Left ventricle myocardium inferior (tissue), 1 donor: Measurements from ENCODE around the gene NDUFAF7. TPM values are rescaled to one million over a fixed set of nuclear protein-coding genes. Genes with fewer than 3 reads are reported as not detected.
"Not testable (repeated sequence)": the region's sequence is repeated elsewhere in the genome, so short reads cannot be mapped to it uniquely, and the experiment has no call there.

Experiments
- DNase-seq: peaks from one replicate; pipeline ENCODE4 v3.0.0-alpha.2; 2020
- H3K27ac ChIP-seq: fragments of 200-600 bp; replicated peaks from 2 replicates; pipeline ENCODE4 v1.8.0; 2021
- H3K27me3 ChIP-seq: fragments of 200-600 bp; 2 replicates; pipeline ENCODE4 v1.8.0; 2021; ENCODE audit warnings: low read depth
- H3K36me3 ChIP-seq: fragments of 200-600 bp; 2 replicates; pipeline ENCODE4 v1.8.0; 2021
- H3K4me1 ChIP-seq: fragments of 200-600 bp; 2 replicates; pipeline ENCODE4 v1.8.0; 2021
- H3K4me3 ChIP-seq: fragments of 200-600 bp; 2 replicates; pipeline ENCODE4 v1.8.0; 2021; ENCODE audit warnings: mild to moderate bottlenecking, moderate library complexity
- H3K9me3 ChIP-seq: fragments of 200-600 bp; replicated peaks from 2 replicates; pipeline ENCODE4 v1.8.0; 2021
- intact Hi-C: fragments of 100-400 bp; cut with micrococcal nuclease; formaldehyde crosslinking; loops from one replicate; pipeline ENCODE4 v1.11.0; 2022
- total RNA-seq: library from RNA; stranded (reverse); fragmentation: NEBNext Ultra II Directional; extraction: Animal tissue kit (Norgen Biotek cat#: 25700); gene quantifications from one replicate; pipeline ENCODE4 v1.2.1, GENCODE V29; 2021
- TF ChIP-seq, protein P1 (sequence below): fragments of 200-600 bp; IDR thresholded peaks from 2 replicates; pipeline ENCODE4 v1.8.0; 2021; ENCODE audit warnings: antibody characterized with exemption, mild to moderate bottlenecking, borderline replicate concordance
- donor health status: DM: no; HTN: yes; CAD: no; lungs with severe emphysema.

The NDUFAF7 gene
- total RNA-seq, 1 donor from 2014 or later, result 27.5 TPM

DNA sequence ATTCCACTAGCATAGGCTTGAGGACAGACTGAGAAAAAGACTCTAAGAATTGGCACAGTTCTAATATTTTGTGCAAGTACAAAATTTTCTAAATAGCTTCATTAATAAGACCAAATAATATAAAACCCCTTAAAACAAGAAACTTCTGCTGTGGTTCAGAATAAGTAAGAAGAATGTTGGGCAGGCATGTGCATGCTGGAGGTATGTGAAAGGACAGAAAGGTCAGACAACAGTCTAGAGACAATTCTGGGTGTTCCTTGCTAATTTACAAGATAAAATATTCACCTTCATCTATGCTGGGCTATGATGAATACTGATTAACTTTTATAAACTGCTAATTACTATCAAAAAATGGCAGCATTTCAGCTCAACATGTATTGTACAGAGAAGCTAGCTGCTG is 20.2 kb upstream of the NDUFAF7 start:
- peaks cover 100% of the 10 kb centered on the region for H3K36me3 ChIP-seq
- H3K4me3 ChIP-seq, result no peak overlapping the region
- intact Hi-C loops, result no loop called here
- TF ChIP-seq, protein P1, sequence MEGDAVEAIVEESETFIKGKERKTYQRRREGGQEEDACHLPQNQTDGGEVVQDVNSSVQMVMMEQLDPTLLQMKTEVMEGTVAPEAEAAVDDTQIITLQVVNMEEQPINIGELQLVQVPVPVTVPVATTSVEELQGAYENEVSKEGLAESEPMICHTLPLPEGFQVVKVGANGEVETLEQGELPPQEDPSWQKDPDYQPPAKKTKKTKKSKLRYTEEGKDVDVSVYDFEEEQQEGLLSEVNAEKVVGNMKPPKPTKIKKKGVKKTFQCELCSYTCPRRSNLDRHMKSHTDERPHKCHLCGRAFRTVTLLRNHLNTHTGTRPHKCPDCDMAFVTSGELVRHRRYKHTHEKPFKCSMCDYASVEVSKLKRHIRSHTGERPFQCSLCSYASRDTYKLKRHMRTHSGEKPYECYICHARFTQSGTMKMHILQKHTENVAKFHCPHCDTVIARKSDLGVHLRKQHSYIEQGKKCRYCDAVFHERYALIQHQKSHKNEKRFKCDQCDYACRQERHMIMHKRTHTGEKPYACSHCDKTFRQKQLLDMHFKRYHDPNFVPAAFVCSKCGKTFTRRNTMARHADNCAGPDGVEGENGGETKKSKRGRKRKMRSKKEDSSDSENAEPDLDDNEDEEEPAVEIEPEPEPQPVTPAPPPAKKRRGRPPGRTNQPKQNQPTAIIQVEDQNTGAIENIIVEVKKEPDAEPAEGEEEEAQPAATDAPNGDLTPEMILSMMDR, result no peak
- peaks cover 40% of the 10 kb centered on the region for H3K9me3 ChIP-seq
- no peak for DNase-seq
- H3K27ac ChIP-seq, result no peak overlapping the region
- no peaks in the 10 kb centered on the region for H3K4me1 ChIP-seq
- no peaks in the 10 kb centered on the region for H3K27me3 ChIP-seq

DNA sequence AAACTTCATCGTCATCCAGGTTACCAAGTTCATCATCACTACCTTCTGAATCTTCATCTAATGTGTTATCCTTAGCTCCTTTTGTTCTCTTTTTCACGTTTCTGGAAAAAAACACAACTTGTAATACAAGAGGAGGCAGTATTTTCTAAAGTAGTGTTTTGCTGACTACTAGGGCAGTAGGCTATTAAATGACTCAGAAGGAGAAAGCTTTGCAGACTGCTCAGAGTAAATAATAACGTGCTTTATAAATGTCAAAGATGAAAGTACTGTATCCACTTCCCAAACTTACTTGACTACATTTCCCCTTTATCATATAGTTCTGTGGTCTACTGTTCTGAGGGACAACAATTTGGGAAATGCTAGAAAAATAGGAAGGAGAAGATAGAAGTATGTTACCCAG is 19.5 kb upstream of the NDUFAF7 start:
- TF ChIP-seq, protein P1, result no peak
- Histone ChIP-seq H3K27ac (no peak overlapping the region), H3K9me3 (peaks cover 33% of the 10 kb centered on the region), H3K36me3 (peaks cover 100% of the 10 kb centered on the region), H3K4me3 (no peak overlapping the region), H3K27me3 (no peaks in the 10 kb centered on the region), H3K4me1 (no peaks in the 10 kb centered on the region)
- DNase-seq, result no peak
- intact Hi-C loops, result no loop called here

DNA sequence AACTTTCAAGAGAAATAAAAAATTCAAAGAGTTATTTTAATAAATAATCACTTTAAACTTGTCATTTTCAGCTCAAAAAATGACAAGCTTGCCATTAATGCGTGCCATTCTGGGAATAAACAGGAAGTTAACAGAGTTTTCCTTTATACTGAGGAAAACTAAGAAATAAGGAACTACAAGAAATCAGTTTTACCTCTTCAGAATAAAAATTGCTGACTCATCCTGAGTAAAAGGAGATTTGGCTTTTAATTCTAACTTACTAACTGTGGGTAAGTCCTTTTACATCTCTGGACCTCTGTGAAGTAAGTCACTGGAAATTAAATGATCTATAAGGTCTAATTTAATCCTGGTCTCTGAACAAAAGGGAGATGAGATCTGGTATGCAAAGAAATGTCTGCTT is 16.2 kb upstream of the NDUFAF7 start:
- H3K27me3 ChIP-seq, result no peaks in the 10 kb centered on the region
- peaks cover 98% of the 10 kb centered on the region for H3K36me3 ChIP-seq
- no peak overlapping the region for H3K27ac ChIP-seq
- no peak overlapping the region for H3K4me3 ChIP-seq
- intact Hi-C loops, result no loop called here
- H3K4me1 ChIP-seq, result no peaks in the 10 kb centered on the region
- DNase-seq, result no peak
- H3K9me3 ChIP-seq, result no peaks in the 10 kb centered on the region
- TF ChIP-seq, protein P1, result no peak

DNA sequence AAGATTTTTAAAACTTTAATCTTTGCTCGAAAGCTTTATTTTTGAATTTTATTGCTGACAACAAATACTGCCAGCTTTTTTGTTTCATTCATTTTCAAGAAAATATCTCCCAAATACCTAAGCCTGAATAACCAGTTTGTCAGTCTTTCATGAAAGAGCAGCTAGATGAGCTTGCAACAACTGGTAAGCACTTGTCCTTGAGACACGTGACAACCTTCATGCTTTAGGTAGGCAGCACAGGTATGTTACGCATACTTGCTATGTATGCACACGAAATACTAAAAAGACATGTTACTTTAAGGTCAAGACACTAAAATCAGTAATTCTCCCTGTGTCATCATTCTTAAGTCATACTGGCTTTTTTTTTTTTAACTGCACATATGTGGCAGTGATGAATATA is 12.4 kb upstream of the NDUFAF7 start:
- Histone ChIP-seq H3K36me3 (peaks cover 94% of the 10 kb centered on the region), H3K27ac (no peak overlapping the region), H3K4me1 (no peaks in the 10 kb centered on the region), H3K9me3 (no peaks in the 10 kb centered on the region), H3K27me3 (no peaks in the 10 kb centered on the region), H3K4me3 (no peak overlapping the region)
- intact Hi-C loops, result no loop called here
- TF ChIP-seq, protein P1, result no peak
- DNase-seq, result no peak

DNA sequence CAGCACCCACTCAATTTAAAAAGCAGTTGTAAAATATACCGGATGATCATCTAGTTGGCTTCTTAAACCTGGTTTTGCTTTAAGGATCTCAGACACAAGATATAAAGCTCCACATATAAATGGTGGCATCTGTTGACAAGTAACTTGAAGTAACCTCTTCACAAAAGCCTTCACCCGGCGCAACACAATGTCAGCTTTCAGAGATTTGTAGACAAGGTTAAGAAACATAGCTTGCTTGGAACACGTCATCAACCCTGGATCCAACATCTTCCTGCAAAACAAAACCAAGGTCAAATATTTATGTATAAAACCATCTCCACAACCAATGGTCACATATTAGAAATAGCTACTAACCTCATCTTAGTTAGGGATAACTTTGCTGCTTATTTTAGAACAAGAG is 8.3 kb upstream of the NDUFAF7 start:
- no peak overlapping the region for H3K4me3 ChIP-seq
- no peak overlapping the region for H3K27ac ChIP-seq
- TF ChIP-seq, protein P1, result no peak
- H3K27me3 ChIP-seq, result no peaks in the 10 kb centered on the region
- DNase-seq, result no peak
- no peaks in the 10 kb centered on the region for H3K9me3 ChIP-seq
- intact Hi-C loops, result no loop called here
- H3K36me3 ChIP-seq, result peaks cover 70% of the 10 kb centered on the region
- H3K4me1 ChIP-seq, result peaks cover 27% of the 10 kb centered on the region

DNA sequence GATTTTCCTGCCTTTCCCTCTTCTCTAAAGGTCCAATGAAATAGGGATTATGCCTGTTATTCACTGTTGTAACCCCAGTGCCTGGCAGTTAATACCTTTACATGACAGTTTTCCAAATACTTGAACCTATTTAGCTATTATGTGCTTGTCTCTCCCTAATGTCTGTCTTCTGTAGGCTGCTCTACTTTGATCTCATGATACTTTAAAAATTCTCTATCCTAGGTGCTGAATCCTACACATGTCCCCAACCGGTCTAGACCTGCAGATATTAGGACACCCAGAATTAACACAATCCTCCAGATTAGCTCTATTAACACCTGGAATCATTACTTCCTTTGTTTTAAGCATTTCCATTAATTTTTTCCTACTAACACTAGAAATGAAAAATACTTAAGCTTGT is 7.4 kb upstream of the NDUFAF7 start:
- peaks cover 67% of the 10 kb centered on the region for H3K36me3 ChIP-seq
- no peak overlapping the region for H3K4me3 ChIP-seq
- TF ChIP-seq, protein P1, result no peak
- DNase-seq, result no peak
- intact Hi-C loops, result no loop called here
- H3K27ac ChIP-seq, result no peak overlapping the region
- no peaks in the 10 kb centered on the region for H3K27me3 ChIP-seq
- H3K4me1 ChIP-seq, result peaks cover 35% of the 10 kb centered on the region
- no peaks in the 10 kb centered on the region for H3K9me3 ChIP-seq

DNA sequence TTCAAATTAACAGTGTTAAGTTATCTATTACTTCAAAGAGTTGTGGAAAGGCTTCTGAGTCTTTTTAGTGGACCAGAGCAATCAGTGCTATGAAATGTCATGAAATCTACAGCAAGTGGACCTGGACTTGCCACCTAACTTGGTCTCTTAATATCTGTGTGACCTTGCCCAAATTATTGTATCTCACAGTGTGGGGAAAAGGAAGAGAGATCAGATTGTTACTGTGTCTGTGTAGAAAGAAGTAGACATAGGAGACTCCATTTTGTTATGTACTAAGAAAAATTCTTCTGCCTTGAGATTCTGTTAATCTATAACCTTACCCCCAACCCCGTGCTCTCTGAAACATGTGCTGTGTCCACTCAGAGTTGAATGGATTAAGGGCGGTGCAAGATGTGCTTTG is 6.3 kb upstream of the NDUFAF7 start:
- intact Hi-C loops, H3K27ac ChIP-seq, H3K4me3 ChIP-seq, H3K27me3 ChIP-seq, DNase-seq, H3K9me3 ChIP-seq: not testable (repeated sequence)
- Histone ChIP-seq H3K36me3 (peaks cover 57% of the 10 kb centered on the region), H3K4me1 (peaks cover 45% of the 10 kb centered on the region)
